Gastrocnemius medialis (tissue), 4 donors: ENCODE data around the gene SCNN1A. TPM values are rescaled to one million over a fixed set of nuclear protein-coding genes. Genes with fewer than 3 reads are reported as not detected.

Experiments used
- ATAC-seq, 2 donors: fragments of 150-250 bp; one replicate each; pipeline ENCODE4 v1.9.1; 2016
- DNase-seq, 2 donors: peaks; one replicate each; pipeline ENCODE4 v3.0.0-alpha.2; 2019
- H3K27ac ChIP-seq, 4 donors: fragments of 200-600 bp; sonication (generic); 1 replicate in 1 of 4; 2 replicates in 3 of 4; pipeline ENCODE4 v1.5.1; 2016 to 2018; ENCODE audit warnings: mild to moderate bottlenecking in 2 of 4, moderate library complexity in 1 of 4
- H3K27me3 ChIP-seq, 3 donors: fragments of 200-600 bp; sonication (generic) in 2 of 3; 1 replicate in 1 of 3; 2 replicates in 2 of 3; pipeline versions ENCODE4 v1.5.1 to v1.6.0; 2016 to 2019; ENCODE audit warnings: mild to moderate bottlenecking in 1 of 3, moderate library complexity in 1 of 3
- H3K36me3 ChIP-seq, 2 donors: fragments of 200-600 bp; sonication (generic) in 1 of 2; one replicate each; pipeline ENCODE4 v1.5.1; 2017 to 2018
- H3K4me1 ChIP-seq, 2 donors: fragments of 200-600 bp; sonication (generic) in 1 of 2; one replicate each; pipeline ENCODE4 v1.5.1; 2016 to 2017; ENCODE audit warnings: mild to moderate bottlenecking in 2 of 2
- H3K4me3 ChIP-seq, 4 donors: fragments of 200-600 bp; sonication (generic) in 3 of 4; 1 replicate in 1 of 4; 2 replicates in 3 of 4; pipeline ENCODE4 v1.5.1; 2016 to 2019; ENCODE audit warnings: mild to moderate bottlenecking in 2 of 4
- H3K9me3 ChIP-seq, 3 donors: fragments of 200-600 bp; sonication (generic) in 2 of 3; 1 replicate in 1 of 3; 2 replicates in 2 of 3; pipeline ENCODE4 v1.5.1; 2016 to 2019
- POLR2A ChIP-seq, 2 donors: fragments of 450-650 bp; IDR thresholded peaks; one replicate each; pipeline ENCODE4 v1.6.1; 2017; ENCODE audit warnings: antibody characterized with exemption in 2 of 2, mild to moderate bottlenecking in 2 of 2, moderate library complexity in 2 of 2
- in situ Hi-C, 4 donors: fragments of 200-750 bp; cut with MboI; loops; one replicate each; pipeline versions ENCODE4 v1.15.0 to v1.8.0; 2017; ENCODE audit warnings: low sequenced_read_pairs in 4 of 4
- intact Hi-C: fragments of 100-400 bp; cut with DNase I; formaldehyde crosslinking; loops from one replicate; pipeline ENCODE4 v1.15.1; 2023; ENCODE audit warnings: low total_unique reads
- total RNA-seq, 4 donors: library from RNA; depleted of rRNA; stranded (reverse); fragments of >200 nt; gene quantifications; one replicate each; pipeline versions ENCODE4 v1.1.0 to v1.2.3, GENCODE V29; 2016
- TF ChIP-seq, protein P1 (sequence below), 5 experiments: fragments of 450-650 bp in 3 of 5; fragments of 200-600 bp in 2 of 5; sonication (generic) in 2 of 5; IDR thresholded peaks in 4 of 5; conservative IDR thresholded peaks in 1 of 5; 1 replicate in 4 of 5; 2 replicates in 1 of 5; pipeline ENCODE4 v1.5.1; 2016 to 2019; ENCODE audit warnings: antibody characterized with exemption in 5 of 5, mild to moderate bottlenecking in 3 of 5, moderate library complexity in 3 of 5

The SCNN1A gene
- total RNA-seq, 4 donors from 2014 or later = 0.20 to 2.0 (median 0.38) TPM; not detected in 1

DNA sequence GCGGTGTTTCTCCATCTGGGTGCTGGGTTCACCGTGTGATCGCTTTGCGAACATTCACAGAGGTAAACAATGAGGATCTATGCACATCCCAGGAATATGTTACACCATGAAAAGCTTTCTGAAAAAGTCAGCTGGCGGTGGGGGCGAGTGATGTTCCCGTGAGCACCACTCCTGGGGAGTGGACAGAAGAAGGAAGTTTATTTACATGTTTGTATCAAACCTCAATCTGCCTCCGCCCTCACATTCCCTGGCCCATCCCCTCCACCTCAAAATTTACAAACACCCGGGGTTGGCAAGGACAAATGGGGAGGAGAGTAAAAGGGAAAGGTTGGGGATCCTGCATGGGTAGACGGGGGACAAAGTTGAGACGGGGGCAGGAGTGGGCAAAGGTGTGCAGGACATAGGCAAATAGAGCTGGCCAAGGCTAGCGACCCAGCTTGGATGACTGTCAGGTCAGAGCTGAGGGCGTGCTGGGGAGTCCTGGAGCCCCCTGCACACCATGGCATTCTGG is 40.4 kb downstream of the SCNN1A start:
- no peak for DNase-seq
- H3K36me3 ChIP-seq = peaks cover 0 to 46% of the 10 kb centered on the region in 2 donors

DNA sequence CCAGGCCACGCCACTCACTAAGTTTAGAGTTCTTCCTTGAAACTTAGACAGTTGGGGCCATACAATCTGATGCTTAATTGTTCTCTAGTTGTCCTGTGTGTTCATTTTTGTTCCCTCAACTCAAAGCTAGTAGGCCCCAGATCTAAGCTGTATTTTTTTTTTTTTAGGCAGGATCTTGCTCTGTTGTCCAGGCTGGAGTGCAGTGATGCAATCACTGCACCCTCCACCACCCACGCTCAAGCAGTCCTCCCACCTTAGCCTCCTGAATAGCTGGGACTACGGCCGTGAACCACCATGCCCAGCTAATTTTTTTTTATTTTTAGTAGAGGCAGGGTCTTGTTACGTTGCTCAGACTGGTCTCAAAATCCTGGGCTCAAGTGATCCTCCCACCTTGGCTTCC is 41.0 kb downstream of the SCNN1A start:
- Histone ChIP-seq H3K27me3 (no peaks in the 10 kb centered on the region), H3K4me1 (peaks cover 49 to 51% of the 10 kb centered on the region in 2 donors), H3K36me3 (peaks cover 0 to 52% of the 10 kb centered on the region in 2 donors), H3K4me3 (no peak overlapping the region), H3K27ac (peak overlapping the region; percentile 92 to 99 (median 96)), H3K9me3 (no peaks in the 10 kb centered on the region)
- intact Hi-C loops = no loop called here
- DNase-seq (no peak), ATAC-seq (no peak)
- in situ Hi-C loops = loop anchor here in 2 of 4 donors (5.0 to 25.0 kb wide), 4 partner anchors 43 to 130 kb away; partner anchors contain the start of genes LTBR (in 1 of the 2), SCNN1A (in 1 of the 2), TAPBPL (in 1 of the 2) and VAMP1 (in 1 of the 2)
- TF ChIP-seq, protein P1, sequence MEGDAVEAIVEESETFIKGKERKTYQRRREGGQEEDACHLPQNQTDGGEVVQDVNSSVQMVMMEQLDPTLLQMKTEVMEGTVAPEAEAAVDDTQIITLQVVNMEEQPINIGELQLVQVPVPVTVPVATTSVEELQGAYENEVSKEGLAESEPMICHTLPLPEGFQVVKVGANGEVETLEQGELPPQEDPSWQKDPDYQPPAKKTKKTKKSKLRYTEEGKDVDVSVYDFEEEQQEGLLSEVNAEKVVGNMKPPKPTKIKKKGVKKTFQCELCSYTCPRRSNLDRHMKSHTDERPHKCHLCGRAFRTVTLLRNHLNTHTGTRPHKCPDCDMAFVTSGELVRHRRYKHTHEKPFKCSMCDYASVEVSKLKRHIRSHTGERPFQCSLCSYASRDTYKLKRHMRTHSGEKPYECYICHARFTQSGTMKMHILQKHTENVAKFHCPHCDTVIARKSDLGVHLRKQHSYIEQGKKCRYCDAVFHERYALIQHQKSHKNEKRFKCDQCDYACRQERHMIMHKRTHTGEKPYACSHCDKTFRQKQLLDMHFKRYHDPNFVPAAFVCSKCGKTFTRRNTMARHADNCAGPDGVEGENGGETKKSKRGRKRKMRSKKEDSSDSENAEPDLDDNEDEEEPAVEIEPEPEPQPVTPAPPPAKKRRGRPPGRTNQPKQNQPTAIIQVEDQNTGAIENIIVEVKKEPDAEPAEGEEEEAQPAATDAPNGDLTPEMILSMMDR (IDR thresholded peaks at IDR 0.05 in 4 of 5, conservative IDR thresholded peaks at IDR 0.05 in 1 of 5) = no peak
- TF ChIP-seq POLR2A (IDR thresholded peaks at IDR 0.05) = no peak

More for the DNA sequence above, 40.4 kb downstream of the SCNN1A start:
- peak overlapping the region; percentile 92 to 99 (median 96) for H3K27ac ChIP-seq
- intact Hi-C loops = loop anchor here (5.0 kb wide), 4 partner anchors 157 to 352 kb away; partner anchors contain the start of genes CHD4, MRPL51, NCAPD2 and ZNF384
- TF ChIP-seq POLR2A (IDR thresholded peaks at IDR 0.05) = no peak
- TF ChIP-seq, protein P1 (IDR thresholded peaks at IDR 0.05 in 4 of 5, conservative IDR thresholded peaks at IDR 0.05 in 1 of 5) = no peak
- H3K27me3 ChIP-seq = no peaks in the 10 kb centered on the region
- peak overlapping the region; percentile 58 to 99 (median 78) for H3K4me3 ChIP-seq
- H3K9me3 ChIP-seq = no peaks in the 10 kb centered on the region
- peaks cover 55 to 57% of the 10 kb centered on the region in 2 donors for H3K4me1 ChIP-seq
- in situ Hi-C loops = loop anchor here in 3 of 4 donors (5.0 to 25.0 kb wide), 6 partner anchors 42 to 207 kb away; partner anchors contain the start of genes SCNN1A (in 2 of the 3), LTBR (in 1 of the 3), TAPBPL (in 1 of the 3) and VAMP1 (in 1 of the 3)
- ATAC-seq = no peak

DNA sequence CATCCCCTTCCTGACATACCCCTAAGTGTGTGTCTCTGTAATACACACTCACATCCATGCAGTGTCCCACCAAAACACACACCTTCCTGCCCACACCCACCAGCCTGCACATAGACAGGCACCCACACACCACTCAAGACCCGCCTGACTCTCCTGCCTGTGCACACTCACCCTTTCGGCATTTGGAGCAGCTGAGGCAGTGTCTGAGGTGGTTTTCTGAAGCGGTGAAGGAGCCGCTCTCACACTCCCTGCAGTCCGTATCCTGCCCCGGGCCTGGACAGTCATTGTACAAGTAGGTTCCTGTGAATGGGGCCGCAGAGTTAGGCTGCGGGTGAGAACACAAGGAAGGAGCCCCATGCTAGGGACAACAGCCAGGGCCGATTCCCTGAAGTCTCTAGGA is 41.8 kb downstream of the SCNN1A start:
- Histone ChIP-seq H3K4me1 (peaks cover 43 to 44% of the 10 kb centered on the region in 2 donors), H3K4me3 (no peak overlapping the region), H3K9me3 (no peaks in the 10 kb centered on the region), H3K27ac (peak overlapping the region; percentile 92 to 99 (median 96)), H3K36me3 (peaks cover 0 to 60% of the 10 kb centered on the region in 2 donors), H3K27me3 (no peaks in the 10 kb centered on the region)
- no peak for ATAC-seq
- no peak for DNase-seq
- in situ Hi-C loops = loop anchor here in 2 of 4 donors (5.0 to 25.0 kb wide), 4 partner anchors 44 to 131 kb away; partner anchors contain the start of genes LTBR (in 1 of the 2), SCNN1A (in 1 of the 2), TAPBPL (in 1 of the 2) and VAMP1 (in 1 of the 2)
- TF ChIP-seq, protein P1 (IDR thresholded peaks at IDR 0.05 in 4 of 5, conservative IDR thresholded peaks at IDR 0.05 in 1 of 5) = no peak
- no peak for TF ChIP-seq POLR2A (IDR thresholded peaks at IDR 0.05)
- intact Hi-C loops = no loop called here

DNA sequence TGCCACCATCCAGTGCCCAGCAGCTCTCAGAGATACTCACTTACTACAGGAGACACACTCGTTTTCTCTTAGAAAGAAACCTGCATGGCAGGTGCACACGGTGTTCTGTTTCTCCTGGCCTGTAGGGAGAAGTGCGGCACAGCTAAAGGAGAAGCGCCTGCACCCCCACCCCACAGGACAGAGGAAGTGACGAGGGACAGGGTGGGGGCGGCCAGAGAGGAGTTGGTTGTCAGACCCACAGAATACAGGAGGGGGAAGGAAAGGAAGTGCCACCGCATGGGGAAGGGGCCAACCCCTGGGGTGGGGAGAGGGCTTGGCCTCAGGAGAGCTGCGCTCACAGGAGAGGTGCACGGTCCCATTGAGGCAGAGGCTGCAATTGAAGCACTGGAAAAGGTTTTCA is 42.3 kb downstream of the SCNN1A start:
- no peak for TF ChIP-seq POLR2A (IDR thresholded peaks at IDR 0.05)
- TF ChIP-seq, protein P1 (IDR thresholded peaks at IDR 0.05 in 4 of 5, conservative IDR thresholded peaks at IDR 0.05 in 1 of 5) = no peak
- intact Hi-C loops = no loop called here
- H3K4me3 ChIP-seq = no peak overlapping the region
- no peak for DNase-seq
- H3K9me3 ChIP-seq = no peaks in the 10 kb centered on the region
- H3K4me1 ChIP-seq = peaks cover 38 to 42% of the 10 kb centered on the region in 2 donors
- H3K27ac ChIP-seq = peak overlapping the region in 3 of 4 donors; percentile 11 to 92 (median 42)
- no peaks in the 10 kb centered on the region for H3K27me3 ChIP-seq
- peaks cover 0 to 65% of the 10 kb centered on the region in 2 donors for H3K36me3 ChIP-seq
- no peak for ATAC-seq
- in situ Hi-C loops = loop anchor here in 2 of 4 donors (5.0 to 25.0 kb wide), 4 partner anchors 44 to 132 kb away; partner anchors contain the start of genes LTBR (in 1 of the 2), SCNN1A (in 1 of the 2), TAPBPL (in 1 of the 2) and VAMP1 (in 1 of the 2)
